Right atrium auricular region (tissue), 2 donors: ENCODE results near the gene PDE4D. TPM values are rescaled to one million over a fixed set of nuclear protein-coding genes. Genes with fewer than 3 reads are reported as not detected.

ENCODE experiments used
- DNase-seq: peaks from one replicate; pipeline ENCODE4 v3.0.0-alpha.2; 2019; ENCODE audit warnings: low spot score
- H3K27ac ChIP-seq, 2 donors: fragments of 200-600 bp; sonication (generic); 1 replicate in 1 of 2; 2 replicates in 1 of 2; pipeline ENCODE4 v1.5.1; 2016 to 2019
- H3K27me3 ChIP-seq, 2 donors: fragments of 200-600 bp; sonication (generic); one replicate each; pipeline versions ENCODE4 v1.5.1 to v1.6.0; 2017 to 2019
- H3K36me3 ChIP-seq: fragments of 200-600 bp; sonication (generic); one replicate; pipeline ENCODE4 v1.5.1; 2016
- H3K4me1 ChIP-seq, 2 donors: fragments of 200-600 bp; sonication (generic); one replicate each; pipeline versions ENCODE4 v1.5.1 to v1.6.0; 2017 to 2019
- H3K4me3 ChIP-seq, 2 donors: fragments of 200-600 bp; sonication (generic); 1 replicate in 1 of 2; 2 replicates in 1 of 2; pipeline ENCODE4 v1.5.1; 2017 to 2019; ENCODE audit warnings: mild to moderate bottlenecking in 1 of 2, moderate library complexity in 1 of 2
- H3K9me3 ChIP-seq, 2 donors: fragments of 200-600 bp; sonication (generic); one replicate each; pipeline ENCODE4 v1.5.1; 2019
- CTCF ChIP-seq, 2 donors: fragments of 200-600 bp; sonication (generic); IDR thresholded peaks; one replicate each; pipeline ENCODE4 v1.5.1; 2019; ENCODE audit warnings: antibody characterized with exemption in 2 of 2
- total RNA-seq, 2 donors: library from RNA; depleted of rRNA; stranded (reverse); fragments of >200 nt; gene quantifications; one replicate each; pipeline ENCODE4 v1.1.0, GENCODE V29; 2016

PDE4D gene
- total RNA-seq, 2 donors from 2014 or later, result 43.3 to 44.0 TPM

- TF ChIP-seq CTCF (IDR thresholded peaks at IDR 0.05), result no peak
- Histone ChIP-seq H3K27ac (no peak overlapping the region), H3K4me3 (peak overlapping the region in 1 of 2 donors; percentile 50), H3K9me3 (no peaks in the 10 kb centered on the region), H3K27me3 (no peaks in the 10 kb centered on the region), H3K4me1 (peaks cover 0 to 12% of the 10 kb centered on the region in 2 donors), H3K36me3 (no peaks in the 10 kb centered on the region)
- DNase-seq, result no peak
Measured at GRCh38 chr5:59272809-59273427, 620.6 kb downstream of the PDE4D start.

- Histone ChIP-seq H3K27ac (no peak overlapping the region), H3K9me3 (no peaks in the 10 kb centered on the region), H3K36me3 (no peaks in the 10 kb centered on the region), H3K4me1 (peaks cover 0 to 3% of the 10 kb centered on the region in 2 donors), H3K4me3 (no peak overlapping the region), H3K27me3 (no peaks in the 10 kb centered on the region)
- no peak for TF ChIP-seq CTCF (IDR thresholded peaks at IDR 0.05)
- DNase-seq, result no peak
Measured at GRCh38 chr5:59268756-59269415, 624.6 kb downstream of the PDE4D start.

GRCh38 chr5:59267033-59267432 is 626.5 kb downstream of the PDE4D start:
- peaks cover 0 to 8% of the 10 kb centered on the region in 2 donors for H3K4me1 ChIP-seq
- no peaks in the 10 kb centered on the region for H3K9me3 ChIP-seq
- H3K36me3 ChIP-seq, result no peaks in the 10 kb centered on the region
- TF ChIP-seq CTCF (IDR thresholded peaks at IDR 0.05), result no peak
- H3K4me3 ChIP-seq, result no peak overlapping the region
- DNase-seq, result no peak
- no peak overlapping the region for H3K27ac ChIP-seq
- H3K27me3 ChIP-seq, result no peaks in the 10 kb centered on the region

DNA sequence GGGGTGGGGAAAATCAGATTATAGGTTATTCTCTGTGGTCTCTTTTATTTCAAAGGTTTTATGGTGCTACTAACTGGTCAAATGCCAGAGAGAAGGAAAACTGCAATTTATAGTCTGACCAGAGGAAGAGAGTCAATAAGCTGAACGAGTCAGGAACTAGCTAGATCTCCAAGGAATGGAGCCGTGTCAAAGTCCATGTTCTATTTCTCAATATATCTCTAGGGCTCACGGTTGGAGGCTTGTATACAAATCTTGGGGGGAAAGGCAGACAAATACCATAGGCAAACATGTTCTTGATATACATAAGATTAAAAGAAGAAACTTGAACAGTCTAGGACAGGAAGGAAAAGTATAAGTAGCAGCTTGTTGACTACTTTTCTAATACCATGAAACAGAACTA is 627.1 kb downstream of the PDE4D start:
- Histone ChIP-seq H3K27me3 (no peaks in the 10 kb centered on the region), H3K9me3 (no peaks in the 10 kb centered on the region), H3K36me3 (no peaks in the 10 kb centered on the region), H3K4me3 (no peak overlapping the region), H3K4me1 (peaks cover 0 to 10% of the 10 kb centered on the region in 2 donors), H3K27ac (no peak overlapping the region)
- TF ChIP-seq CTCF (IDR thresholded peaks at IDR 0.05), result no peak
- DNase-seq, result no peak

DNA sequence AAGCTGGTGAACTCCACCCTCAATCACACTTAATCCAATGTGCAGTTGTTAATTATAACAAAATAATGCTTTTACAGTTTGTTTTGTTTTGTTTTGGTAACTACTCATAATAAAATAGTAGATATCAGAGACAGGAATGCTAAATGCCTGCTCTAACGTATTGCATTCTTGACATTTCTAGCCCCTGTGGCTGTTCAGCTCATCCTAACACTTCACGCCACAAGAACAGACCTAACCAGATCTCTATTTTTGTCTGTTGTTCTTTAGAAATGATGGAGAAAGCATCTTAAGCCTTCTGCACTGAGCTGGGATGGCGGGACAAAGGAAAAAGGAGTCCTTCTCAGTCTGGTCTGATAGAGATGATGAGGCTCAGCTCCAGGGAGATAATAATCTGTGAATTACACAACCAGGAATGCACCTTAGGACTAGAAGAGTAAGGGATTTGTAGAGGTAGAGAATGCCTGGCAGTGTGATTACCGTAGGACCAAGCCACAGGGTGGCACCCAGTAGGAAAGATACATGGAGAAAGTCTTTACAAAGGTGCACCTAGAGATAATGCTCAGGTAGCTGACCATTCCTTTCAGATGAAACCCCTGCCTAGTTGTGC is 628.8 kb downstream of the PDE4D start:
- Histone ChIP-seq H3K27me3 (no peaks in the 10 kb centered on the region), H3K27ac (peak overlapping the region in 1 of 2 donors; percentile 77), H3K4me3 (no peak overlapping the region), H3K36me3 (no peaks in the 10 kb centered on the region), H3K4me1 (peaks cover 0 to 17% of the 10 kb centered on the region in 2 donors), H3K9me3 (no peaks in the 10 kb centered on the region)
- TF ChIP-seq CTCF (IDR thresholded peaks at IDR 0.05), result no peak
- DNase-seq, result no peak
